ENCODE results near the gene PRSS56.
"Not testable (repeated sequence)": the region's sequence is repeated elsewhere in the genome, so short reads cannot be mapped to it uniquely, and the experiment has no call there.

PRSS56 gene

GRCh38 chr2:232529806-232530547 is 9.8 kb downstream of the PRSS56 start:
- CTCF ChIA-PET, result no interaction called here
- TF ChIP-seq CTCF (conservative IDR thresholded peaks at IDR 0.05; ENCODE audit: low read depth), result no peak
- POLR2A ChIA-PET (ENCODE audit: low non-redundant PET), result no interaction called here
- no peak for DNase-seq (ENCODE audit: low spot score)
- H3K27ac ChIP-seq, result no peak overlapping the region

DNA sequence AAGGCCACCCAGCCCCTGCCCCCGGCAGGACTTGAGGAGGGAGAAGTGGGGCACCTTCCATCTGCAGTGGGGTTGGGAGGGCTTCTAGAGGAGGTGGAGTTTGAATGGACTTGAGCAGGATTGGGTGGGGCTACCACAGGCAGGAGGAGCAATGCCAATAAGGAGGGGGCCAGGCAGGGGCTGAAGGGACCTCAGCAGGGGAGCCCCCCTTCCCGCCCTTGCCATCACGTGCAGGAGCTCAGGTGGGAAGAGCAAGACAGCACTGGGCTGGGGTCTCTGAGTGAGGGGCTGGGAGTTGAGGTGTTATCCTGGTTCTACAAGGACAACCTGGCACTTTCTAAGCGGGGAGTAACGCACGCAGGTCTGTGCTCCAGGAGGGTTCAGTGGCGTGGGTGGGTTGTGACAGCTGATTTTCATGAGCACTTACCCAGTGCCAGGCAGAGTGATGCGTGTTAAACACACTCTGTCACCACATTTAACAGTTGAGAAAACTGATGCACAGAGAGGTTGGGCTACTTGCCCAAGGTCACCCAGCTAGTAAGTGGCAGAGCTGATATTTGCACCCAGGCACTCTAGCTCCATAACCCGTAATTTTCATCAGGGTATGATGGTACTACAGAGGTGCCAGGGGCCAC is 10.6 kb downstream of the PRSS56 start:
- DNase-seq (ENCODE audit: low spot score), result no peak
- TF ChIP-seq CTCF (conservative IDR thresholded peaks at IDR 0.05; ENCODE audit: low read depth), result no peak
- no peak overlapping the region for H3K27ac ChIP-seq
- CTCF ChIA-PET, result no interaction called here
- POLR2A ChIA-PET (ENCODE audit: low non-redundant PET), result no interaction called here

- POLR2A ChIA-PET (ENCODE audit: low non-redundant PET), result no interaction called here
- CTCF ChIA-PET, result no interaction called here
These were observed 12.2 kb downstream of the PRSS56 start for GRCh38 chr2:232532419-232532818.

DNA sequence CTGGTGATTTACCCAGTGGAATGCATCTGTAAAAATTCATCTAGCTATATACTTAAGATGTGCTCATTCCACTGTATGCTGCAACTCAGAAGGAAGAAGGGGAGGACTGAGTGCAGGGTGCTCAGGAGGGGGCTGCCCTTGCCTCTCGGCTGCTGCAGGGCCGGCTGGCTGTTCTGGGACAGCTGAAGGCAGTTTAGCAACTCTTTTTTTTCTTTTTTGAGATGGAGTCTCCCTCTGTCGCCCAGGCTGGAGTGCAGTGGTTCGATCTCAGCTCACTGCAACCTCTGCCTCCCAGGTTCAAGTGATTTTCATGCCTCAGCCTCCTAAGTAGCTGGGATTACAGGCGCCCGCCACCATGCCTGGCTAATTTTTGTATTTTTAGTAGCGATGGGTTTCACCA is 12.6 kb downstream of the PRSS56 start:
- H3K27ac ChIP-seq; DNase-seq (ENCODE audit: low spot score); CTCF ChIA-PET; POLR2A ChIA-PET (ENCODE audit: low non-redundant PET): not testable (repeated sequence)

More at GRCh38 chr2:232532419-232532818, 12.2 kb downstream of the PRSS56 start:
- TF ChIP-seq CTCF (conservative IDR thresholded peaks at IDR 0.05; ENCODE audit: low read depth), result no peak
- H3K27ac ChIP-seq, result no peak overlapping the region
- no peak for DNase-seq (ENCODE audit: low spot score)

DNA sequence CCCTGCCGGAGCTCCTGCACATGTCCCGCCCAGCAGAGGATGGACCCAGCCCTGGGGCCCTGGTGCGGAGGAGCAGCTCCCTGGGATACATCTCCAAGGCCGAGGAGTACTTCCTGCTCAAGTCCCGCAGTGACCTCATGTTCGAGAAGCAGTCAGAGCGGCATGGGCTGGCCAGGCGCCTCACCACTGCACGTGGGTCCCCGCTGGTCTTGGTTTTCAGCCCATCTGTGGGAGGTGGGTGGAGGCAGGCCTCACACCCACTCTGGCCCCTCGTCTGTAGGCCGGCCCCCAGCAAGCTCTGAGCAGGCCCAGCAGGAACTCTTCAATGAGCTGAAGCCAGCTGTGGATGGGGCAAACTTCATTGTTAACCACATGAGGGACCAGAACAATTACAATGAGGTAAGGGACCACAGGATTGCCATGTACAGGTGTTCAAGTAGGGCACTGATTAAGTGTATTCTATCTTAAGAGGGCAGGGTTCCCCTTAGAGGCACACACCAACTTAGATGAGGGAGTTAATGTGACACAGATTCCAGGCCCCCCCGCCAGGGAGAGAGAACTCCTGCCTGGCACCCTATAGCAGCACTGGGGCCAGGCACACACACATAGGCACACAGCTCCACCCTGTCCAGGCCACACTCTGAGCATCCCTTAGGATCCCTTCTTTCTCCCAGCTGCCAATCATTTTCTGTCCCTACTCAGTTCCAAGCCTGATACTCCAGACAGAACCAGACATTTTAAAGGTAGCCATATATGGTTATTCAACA is 13.9 kb downstream of the PRSS56 start:
- H3K27ac ChIP-seq, result no peak overlapping the region
- POLR2A ChIA-PET (ENCODE audit: low non-redundant PET), result no interaction called here
- no peak for TF ChIP-seq CTCF (conservative IDR thresholded peaks at IDR 0.05; ENCODE audit: low read depth)
- DNase-seq (ENCODE audit: low spot score), result no peak
- CTCF ChIA-PET, result interaction anchor here (0.5 kb wide), 1 partner anchor 93 kb away, joined by 3 read pairs; no protein-coding TSS in a partner anchor

GRCh38 chr2:232534940-232535651 is 14.9 kb downstream of the PRSS56 start:
- CTCF ChIA-PET, result no interaction called here
- no peak for DNase-seq (ENCODE audit: low spot score)
- no peak for TF ChIP-seq CTCF (conservative IDR thresholded peaks at IDR 0.05; ENCODE audit: low read depth)
- no peak overlapping the region for H3K27ac ChIP-seq
- POLR2A ChIA-PET (ENCODE audit: low non-redundant PET), result no interaction called here

All from RWPE1 (cell line).